Adipose tissue (tissue), 3 donors: ENCODE measurements around the gene RARB. TPM values are rescaled to one million over a fixed set of nuclear protein-coding genes. Genes with fewer than 3 reads are reported as not detected.

Experiments used
- H3K27ac ChIP-seq: one replicate; pipeline ENCODE4 v1.5.1; 2013; ENCODE audit warnings: low read depth, low read length
- WGBS, 3 donors: extraction: QIAGEN DNeasy Blood & Tissue Kit; methylation state at CpG; one replicate each; pipeline ENCODE4 v1.1.7; 2013; 5-methylcytosine and 5-hydroxymethylcytosine counted together
- polyA plus RNA-seq, 3 donors: library from polyadenylated mRNA; stranded (reverse); fragments of 200-250 nt; gene quantifications; one replicate each; pipeline ENCODE4 v1.2.3, GENCODE V29; 2013
- donor health status: healthy with polysubstance abuse.
- donor health status: Bipolar disorder and iron deficiency.
- donor health status: healthy.

RARB gene
- polyA plus RNA-seq, 3 donors, result 0.75 to 4.7 (median 3.0) TPM

DNA sequence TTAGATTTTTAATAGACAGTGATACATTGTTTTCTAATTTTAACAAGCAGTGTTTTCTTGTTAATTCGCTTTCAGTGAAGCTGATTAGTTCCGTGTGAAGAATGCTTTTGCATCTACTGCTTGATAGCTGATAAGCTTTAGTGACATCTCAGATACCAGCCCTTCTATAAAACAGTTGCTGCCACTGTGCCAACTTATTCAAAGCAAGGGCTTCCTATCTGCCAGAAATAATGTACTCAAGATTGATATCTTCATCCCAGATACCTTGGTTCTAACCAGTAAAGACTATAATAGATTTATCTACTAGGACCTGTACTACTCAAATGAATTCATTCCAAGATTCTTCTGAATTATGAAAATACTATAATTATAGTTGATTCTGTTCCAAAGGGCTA, 30.4 kb downstream of the RARB start:
- 26 to 71% (median 52%) methylated on average over 2 of the region's 2 CpGs for WGBS, 3 donors
- H3K27ac ChIP-seq, result no peak overlapping the region

- WGBS, 3 donors, result 44 to 68% (median 56%) methylated on average over 2 of the region's 2 CpGs
- H3K27ac ChIP-seq, result no peak overlapping the region
Measured at GRCh38 chr3:25460751-25461150, 32.7 kb downstream of the RARB start.

DNA sequence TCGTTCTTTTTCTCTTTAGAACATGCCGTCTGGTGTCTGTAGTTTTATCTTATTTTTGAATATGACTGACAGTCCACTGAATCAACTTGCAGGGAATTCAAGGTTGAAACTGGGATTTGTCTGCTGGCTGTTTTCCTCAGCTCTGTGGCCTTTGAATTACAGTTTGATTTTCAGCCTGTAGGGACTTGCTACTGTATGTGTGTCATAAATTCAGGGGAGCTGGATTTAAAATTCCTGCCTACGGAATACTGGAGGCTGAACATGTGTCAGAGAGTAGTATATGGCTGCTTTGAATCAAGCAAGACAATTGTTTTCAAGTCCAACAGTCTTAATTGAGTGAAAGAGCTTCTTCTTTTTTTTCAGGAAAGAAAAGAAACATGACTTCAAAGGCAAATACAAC, 33.9 kb downstream of the RARB start:
- 67 to 95% (median 89%) methylated on average over 3 of the region's 3 CpGs for WGBS, 3 donors

GRCh38 chr3:25462495-25462894, 34.4 kb downstream of the RARB start:
- 86 to 94% (median 94%) methylated on average over 1 of the region's 1 CpG for WGBS, 3 donors
- no peak overlapping the region for H3K27ac ChIP-seq

More for the DNA sequence above, 33.9 kb downstream of the RARB start:
- no peak overlapping the region for H3K27ac ChIP-seq

DNA sequence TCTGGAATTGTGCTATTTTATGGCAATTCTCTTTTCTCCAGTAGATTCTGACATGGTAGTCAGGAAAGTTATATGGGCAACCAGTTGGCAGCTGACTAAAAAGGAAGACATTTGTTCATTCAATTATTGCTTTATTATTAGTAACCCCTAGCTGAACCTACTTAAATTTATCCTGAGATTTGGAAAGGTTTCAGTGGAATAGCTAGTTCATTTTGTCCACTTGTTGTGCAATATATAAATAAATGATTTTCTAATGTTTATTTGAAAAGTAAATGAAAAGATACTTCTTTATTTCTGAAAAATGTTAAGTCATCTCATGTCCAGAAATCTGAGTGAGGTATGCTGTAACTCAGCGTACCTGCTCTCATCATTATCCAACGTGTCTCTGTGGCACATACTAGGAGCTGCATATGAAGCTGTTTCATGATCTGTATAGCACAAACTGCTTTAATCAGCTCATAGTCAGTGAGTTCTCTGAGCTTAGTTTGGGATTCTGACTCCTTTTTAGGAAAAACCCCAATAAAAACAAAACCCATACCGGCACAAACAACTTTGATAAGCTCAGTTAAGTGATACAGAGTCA, 35.9 kb downstream of the RARB start:
- WGBS, 3 donors, result 93% methylated on average over 3 of the region's 3 CpGs
- no peak overlapping the region for H3K27ac ChIP-seq

GRCh38 chr3:25465266-25465860, 37.3 kb downstream of the RARB start:
- WGBS, 3 donors, result 89 to 93% (median 91%) methylated on average over 5 of the region's 5 CpGs
- H3K27ac ChIP-seq, result no peak overlapping the region

GRCh38 chr3:25468866-25469319, 40.8 kb downstream of the RARB start:
- WGBS, 3 donors, result 48 to 63% (median 48%) methylated on average over 6 of the region's 6 CpGs
- H3K27ac ChIP-seq, result no peak overlapping the region

GRCh38 chr3:25469558-25469957, 41.5 kb downstream of the RARB start:
- H3K27ac ChIP-seq, result no peak overlapping the region
- WGBS, 3 donors, result 56 to 73% (median 70%) methylated on average over 2 of the region's 2 CpGs

GRCh38 chr3:25471081-25471768, 43.2 kb downstream of the RARB start:
- 34 to 64% (median 37%) methylated on average over 9 of the region's 9 CpGs for WGBS, 3 donors
- no peak overlapping the region for H3K27ac ChIP-seq

DNA sequence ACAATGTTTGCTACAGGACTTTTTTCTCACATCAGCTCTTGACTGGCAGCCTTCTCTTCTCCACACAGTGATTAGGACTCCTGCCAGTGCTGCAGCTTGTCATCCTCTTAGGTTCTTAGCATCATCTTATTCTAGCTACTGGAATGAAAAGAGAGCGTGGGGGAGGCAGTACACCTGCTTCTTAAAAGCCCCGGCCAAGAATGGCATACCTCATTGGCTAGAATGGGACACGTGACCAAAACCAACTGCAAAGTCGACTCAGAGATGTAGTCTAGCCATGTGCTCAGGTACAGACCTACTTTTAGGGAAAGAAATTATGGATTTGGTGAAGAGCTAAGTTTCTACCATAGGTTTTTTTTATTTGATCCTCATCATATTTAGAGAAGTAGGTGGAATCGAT, 44.1 kb downstream of the RARB start:
- no peak overlapping the region for H3K27ac ChIP-seq
- WGBS, 3 donors, result 89 to 93% (median 91%) methylated on average over 5 of the region's 5 CpGs

DNA sequence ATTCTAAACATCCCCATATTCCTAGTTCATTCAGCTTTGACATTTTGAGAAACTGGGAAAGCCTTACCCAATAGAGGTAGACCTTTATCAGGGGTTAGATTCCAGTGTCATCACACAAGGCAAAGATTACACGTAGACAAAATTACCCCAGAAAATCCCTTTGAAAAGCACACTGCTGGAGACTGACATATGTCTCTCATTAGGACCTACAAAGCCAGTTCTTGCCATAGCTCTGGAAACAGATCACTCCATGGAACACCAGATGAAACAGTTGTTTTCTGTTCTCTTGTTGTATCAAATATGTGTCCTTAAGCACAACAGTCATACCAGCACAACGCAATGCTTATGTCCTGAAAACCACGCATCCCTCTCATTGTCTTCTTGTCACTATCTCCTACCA, 44.7 kb downstream of the RARB start:
- H3K27ac ChIP-seq, result no peak overlapping the region
- WGBS, 3 donors, result 83 to 95% (median 93%) methylated on average over 3 of the region's 3 CpGs

- H3K27ac ChIP-seq, result no peak overlapping the region
- WGBS, 3 donors, result 73 to 83% (median 76%) methylated on average over 2 of the region's 2 CpGs
Measured at GRCh38 chr3:25473246-25473645, 45.2 kb downstream of the RARB start.

- no peak overlapping the region for H3K27ac ChIP-seq
- WGBS, 3 donors, result 85 to 100% (median 87%) methylated on average over 1 of the region's 1 CpG
Measured at GRCh38 chr3:25474052-25474451, 46.0 kb downstream of the RARB start.

DNA sequence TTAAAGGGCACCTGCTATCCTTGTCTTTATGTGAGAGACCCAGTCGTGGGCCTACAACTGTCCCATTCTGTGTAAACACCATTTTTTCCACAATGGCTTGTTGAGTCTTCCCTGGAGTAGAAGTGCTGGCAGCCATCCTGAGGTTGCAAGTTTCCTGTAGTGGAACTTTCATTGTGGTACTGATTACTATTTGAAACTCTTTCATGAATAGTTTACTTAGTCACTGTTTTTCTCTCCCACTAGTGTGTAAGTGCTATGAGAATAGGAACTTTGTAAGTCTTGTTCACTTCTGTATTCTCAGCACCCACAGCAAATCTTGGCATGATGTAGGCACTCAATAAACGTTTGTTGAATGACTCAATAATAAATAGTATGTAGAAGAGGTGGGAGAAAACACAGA, 48.6 kb downstream of the RARB start:
- no peak overlapping the region for H3K27ac ChIP-seq
- 26 to 38% (median 26%) methylated on average over 2 of the region's 2 CpGs for WGBS, 3 donors

DNA sequence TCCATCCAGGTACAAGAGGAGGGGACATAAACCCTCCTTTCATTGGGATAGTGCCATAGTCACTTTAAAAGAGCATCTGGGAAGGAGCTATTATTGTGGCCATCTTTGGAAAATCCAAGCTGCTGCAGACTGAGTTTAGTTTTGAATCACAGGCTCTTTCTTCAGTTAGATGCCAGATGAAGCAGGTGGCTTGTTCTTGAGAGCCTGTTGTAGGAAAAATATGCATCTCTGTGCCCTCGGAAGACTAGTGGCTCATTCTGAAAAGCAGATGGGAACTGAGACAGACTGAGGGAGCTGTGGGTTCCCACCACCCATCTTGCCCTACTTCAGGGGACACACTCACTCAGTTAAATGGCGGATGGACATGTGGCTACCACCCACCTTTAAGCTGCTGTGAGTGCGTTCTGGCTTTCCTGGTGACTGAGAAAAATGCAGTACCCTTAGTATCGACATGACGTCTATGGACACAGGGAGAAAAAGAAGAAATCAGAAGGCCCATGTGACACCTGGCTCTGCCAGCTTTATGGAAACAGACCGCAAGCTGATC, 50.2 kb downstream of the RARB start:
- WGBS, 3 donors, result 77 to 79% (median 78%) methylated on average over 6 of the region's 6 CpGs
- H3K27ac ChIP-seq, result no peak overlapping the region

- 75 to 78% (median 77%) methylated on average over 3 of the region's 3 CpGs for whole genome bisulfite sequencing, 3 donors
- H3K27ac ChIP-seq, result no peak overlapping the region
Measured at GRCh38 chr3:25478964-25479726, 51.1 kb downstream of the RARB start.

DNA sequence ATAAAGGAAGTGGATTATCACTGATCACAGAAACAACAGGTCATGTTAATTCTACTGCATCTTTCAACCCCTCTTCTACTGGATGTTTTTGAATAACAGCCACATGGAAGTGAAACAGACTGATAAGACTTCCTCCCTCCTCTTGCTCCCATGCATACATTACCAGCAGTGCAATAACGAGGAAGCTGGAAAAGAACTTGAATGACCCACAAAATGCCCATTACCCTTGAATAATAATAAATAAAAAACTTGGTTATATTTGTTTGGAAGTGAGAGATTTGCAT, 51.6 kb downstream of the RARB start:
- WGBS, 3 donors, result 35 to 46% (median 38%) methylated on average over 1 of the region's 1 CpG
- no peak overlapping the region for H3K27ac ChIP-seq

GRCh38 chr3:25480811-25481210, 52.7 kb downstream of the RARB start:
- H3K27ac ChIP-seq, result no peak overlapping the region
- 59 to 88% (median 80%) methylated on average over 1 of the region's 1 CpG for WGBS, 3 donors

- WGBS, 3 donors, result 65 to 73% (median 72%) methylated on average over 1 of the region's 1 CpG
- H3K27ac ChIP-seq, result no peak overlapping the region
Measured at GRCh38 chr3:25481386-25481785, 53.3 kb downstream of the RARB start.
